Stimulated activated CD4-positive, alpha-beta T cell treated with anti-CD3 and anti-CD28 coated beads, Interleukin-1b, Interleukin-23, amount 100 ng/mL, for 24 hours (primary cell): ENCODE data around the gene WNT11.

Experiments used
- DNase-seq, 4 experiments: peaks; one replicate each; pipeline ENCODE4 v3.0.0-alpha.2; 2020; ENCODE audit warnings: low read depth in 4 of 4, low spot score in 1 of 4

The WNT11 gene

GRCh38 chr11:76157891-76158290 lies 48.4 kb downstream of the WNT11 start:
- no peak for DNase-seq

GRCh38 chr11:76156971-76157427 lies 49.3 kb downstream of the WNT11 start:
- no peak for DNase-seq

GRCh38 chr11:76155500-76156227 lies 50.6 kb downstream of the WNT11 start:
- no peak for DNase-seq

DNA sequence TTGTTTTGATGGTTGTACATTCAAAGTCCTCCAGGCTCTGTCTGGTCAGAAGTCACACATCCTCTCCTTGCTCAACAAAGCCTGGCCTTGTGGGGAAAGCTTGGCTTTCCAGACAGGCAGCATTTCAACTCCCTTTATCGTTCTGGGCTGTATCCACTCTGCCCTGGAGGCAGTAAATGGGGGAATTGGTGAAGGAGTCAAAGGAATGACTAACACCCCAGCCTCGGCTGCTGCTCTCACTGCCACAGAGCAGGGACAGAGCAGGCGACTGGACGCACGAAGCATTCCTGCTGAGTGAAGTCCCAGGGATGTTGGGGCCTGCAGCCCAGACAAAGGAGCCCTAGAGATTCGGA lies 52.8 kb downstream of the WNT11 start:
- no peak for DNase-seq

DNA sequence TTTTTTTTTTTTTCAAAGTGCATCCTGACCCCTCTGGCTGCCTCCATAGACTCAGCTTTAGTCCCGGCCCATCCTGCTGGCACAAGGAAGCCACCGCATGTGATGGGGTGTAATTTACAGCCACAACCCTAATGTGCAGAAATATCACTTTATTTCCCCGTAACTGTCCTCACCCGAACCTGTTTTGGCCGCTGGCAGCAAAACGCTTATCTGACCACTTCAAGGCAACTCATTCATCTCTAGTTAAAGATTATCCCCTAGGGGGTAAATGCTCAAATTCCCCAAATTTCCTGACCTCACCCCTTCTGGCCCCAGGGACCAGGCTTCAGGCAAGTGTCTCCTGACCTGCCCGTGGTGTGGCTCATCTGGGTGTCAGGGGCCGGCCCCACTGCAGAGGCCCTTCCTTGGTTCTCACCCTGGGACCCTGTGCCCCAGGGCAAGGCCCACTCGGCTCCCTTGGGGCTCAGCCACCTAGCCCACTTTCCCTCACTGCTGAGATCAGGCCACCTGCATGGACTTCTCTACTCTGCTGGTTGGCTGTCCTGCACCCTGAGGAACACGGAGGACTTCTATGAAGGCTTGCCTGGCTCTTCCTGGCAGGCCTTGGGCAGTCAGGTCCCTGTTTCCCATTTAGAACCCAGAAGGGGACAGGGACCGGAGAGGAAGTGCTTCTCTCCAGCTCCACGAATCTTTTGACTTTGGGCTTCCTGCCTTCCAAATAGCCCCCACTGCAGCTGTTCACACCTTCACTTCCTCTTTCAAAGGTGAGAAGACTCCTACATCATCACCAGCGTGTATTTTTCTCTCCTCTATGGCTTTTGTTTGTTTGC lies 53.3 kb downstream of the WNT11 start:
- no peak for DNase-seq

GRCh38 chr11:76152086-76152681 lies 54.1 kb downstream of the WNT11 start:
- DNase-seq, result peak; percentile 70 to 88 (median 78)

- no peak for DNase-seq
Observed at GRCh38 chr11:76151556-76152085, 54.7 kb downstream of the WNT11 start.

- DNase-seq, result no peak
Observed at GRCh38 chr11:76150141-76150540, 56.2 kb downstream of the WNT11 start.

DNA sequence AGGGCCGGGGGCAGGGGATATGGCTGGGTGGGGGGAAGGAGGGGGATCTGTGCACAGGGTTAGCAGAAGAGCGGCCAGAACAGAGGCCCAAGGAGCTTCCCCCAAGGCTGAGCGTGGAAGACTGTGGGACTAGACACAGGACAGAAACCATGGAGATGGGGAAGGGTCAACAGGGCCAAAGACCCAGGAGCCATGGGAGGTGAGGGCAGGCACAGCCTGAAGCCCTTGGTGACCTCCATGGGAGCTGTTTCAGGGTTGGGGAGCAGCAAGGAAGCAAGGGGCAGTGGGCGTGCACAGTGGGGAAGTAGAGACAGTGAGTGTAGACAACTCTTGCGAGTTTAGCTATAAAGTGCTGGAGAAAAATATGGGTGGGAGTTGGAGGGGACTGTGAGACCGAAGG lies 56.6 kb downstream of the WNT11 start:
- no peak for DNase-seq

GRCh38 chr11:76148941-76149613 lies 57.2 kb downstream of the WNT11 start:
- no peak for DNase-seq

GRCh38 chr11:76148231-76148630 lies 58.1 kb downstream of the WNT11 start:
- DNase-seq, result no peak

DNA sequence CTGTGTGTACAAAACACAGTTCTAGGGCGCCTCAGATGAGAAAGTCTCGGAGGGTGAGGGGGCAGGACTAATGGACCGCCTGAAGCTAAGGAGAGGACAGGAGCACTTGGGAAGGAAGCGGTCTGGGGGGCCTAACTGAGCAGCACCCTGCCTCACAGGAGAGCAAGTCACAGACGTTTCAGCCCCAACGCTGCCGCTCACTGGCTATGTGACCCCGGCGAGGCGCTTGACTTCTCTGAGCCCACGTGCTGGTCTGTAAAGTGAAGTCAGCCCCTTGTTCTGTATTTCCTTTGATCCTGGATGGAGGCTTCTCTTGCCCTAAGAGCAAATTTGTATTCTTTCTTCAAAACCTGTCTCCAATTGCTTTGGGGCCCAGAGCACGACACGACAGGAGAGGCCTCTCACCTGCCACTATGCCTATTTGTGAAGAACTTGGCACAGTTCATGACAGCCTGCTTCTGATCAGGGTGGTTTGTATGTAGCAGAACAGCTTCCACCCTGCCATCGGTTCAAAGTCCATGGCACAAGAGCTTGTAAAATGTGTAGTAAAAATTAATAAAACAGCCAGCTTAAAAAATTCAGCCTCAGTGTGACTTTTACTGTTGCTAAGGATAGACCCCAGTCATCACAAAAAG lies 59.1 kb downstream of the WNT11 start:
- no peak for DNase-seq

- no peak for DNase-seq
Observed at GRCh38 chr11:76143274-76143673, 63.0 kb downstream of the WNT11 start.

DNA sequence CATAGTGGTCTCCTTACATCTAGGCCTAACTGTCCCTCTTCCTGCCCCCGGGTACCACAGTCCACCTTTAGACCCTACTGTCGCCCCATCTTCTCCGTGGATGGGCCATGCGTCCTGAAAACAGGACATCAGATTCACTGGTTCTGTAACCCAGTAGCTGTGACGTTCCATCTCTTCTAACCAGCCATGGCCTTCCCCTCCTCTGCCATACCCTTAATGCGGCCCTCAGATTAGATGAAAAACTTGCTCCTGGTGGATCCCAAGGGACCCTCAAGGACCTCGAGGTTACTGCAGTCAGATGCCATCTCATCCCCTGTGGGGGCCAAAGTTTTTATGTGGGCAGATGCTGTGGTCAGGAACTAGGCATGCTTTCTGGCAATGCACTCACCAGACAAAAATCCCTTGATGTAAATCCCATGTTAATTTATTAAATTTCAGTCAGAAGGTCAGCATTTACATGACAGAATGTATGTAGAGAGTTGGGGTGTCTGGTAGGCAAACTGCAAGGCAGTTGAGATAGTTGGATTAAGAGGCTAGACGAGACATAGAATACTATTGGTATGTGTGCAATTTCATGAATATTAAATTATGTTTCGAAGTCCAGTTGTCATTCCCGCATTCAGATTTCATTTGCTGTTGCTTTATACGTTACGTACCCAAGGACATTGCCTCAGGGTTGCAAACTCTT lies 64.3 kb downstream of the WNT11 start:
- DNase-seq, result no peak

GRCh38 chr11:76140912-76141574 lies 65.3 kb downstream of the WNT11 start:
- no peak for DNase-seq

GRCh38 chr11:76139314-76139713 lies 67.0 kb downstream of the WNT11 start:
- no peak for DNase-seq
